ENCODE measurements around the gene SMU1. TPM values are rescaled to one million over a fixed set of nuclear protein-coding genes. Genes with fewer than 3 reads are reported as not detected.

The SMU1 gene
- total RNA-seq, 2 experiments from 2014 or later = 22.0 to 27.9 TPM

- Histone ChIP-seq H4K20me1 (ENCODE audit: insufficient read depth, low read length) (no peaks in the 10 kb centered on the region), H3K9me3 (ENCODE audit: low read length) (no peaks in the 10 kb centered on the region), H3K4me2 (ENCODE audit: low read length) (no peak overlapping the region), H2AFZ (ENCODE audit: low read length) (no peak overlapping the region), H3K4me3 (ENCODE audit: low read depth, low read length, poor library complexity, severe bottlenecking) (no peak overlapping the region), H3K36me3 (ENCODE audit: insufficient read depth, low read length) (no peaks in the 10 kb centered on the region), H3K27ac (ENCODE audit: low read depth, low read length, poor library complexity, severe bottlenecking) (no peak overlapping the region), H3K9me2 (ENCODE audit: insufficient read depth, low read length) (no peaks in the 10 kb centered on the region), H3K4me1 (ENCODE audit: insufficient read depth, low read length, poor library complexity, severe bottlenecking) (no peaks in the 10 kb centered on the region), H3K79me2 (ENCODE audit: insufficient read depth, low read depth, low read length) (no peaks in the 10 kb centered on the region)
- POLR2A ChIA-PET = interaction anchor here (0.7 to 2.1 kb wide), 5 partner anchors 9 to 55 kb away, joined by 3 to 7 read pairs (median 3); no protein-coding TSS in a partner anchor
- DNase-seq (ENCODE audit: low spot score) = no peak
- no TSS peak for BruUV-seq (replicated peaks)
- TF ChIP-seq, protein P1, sequence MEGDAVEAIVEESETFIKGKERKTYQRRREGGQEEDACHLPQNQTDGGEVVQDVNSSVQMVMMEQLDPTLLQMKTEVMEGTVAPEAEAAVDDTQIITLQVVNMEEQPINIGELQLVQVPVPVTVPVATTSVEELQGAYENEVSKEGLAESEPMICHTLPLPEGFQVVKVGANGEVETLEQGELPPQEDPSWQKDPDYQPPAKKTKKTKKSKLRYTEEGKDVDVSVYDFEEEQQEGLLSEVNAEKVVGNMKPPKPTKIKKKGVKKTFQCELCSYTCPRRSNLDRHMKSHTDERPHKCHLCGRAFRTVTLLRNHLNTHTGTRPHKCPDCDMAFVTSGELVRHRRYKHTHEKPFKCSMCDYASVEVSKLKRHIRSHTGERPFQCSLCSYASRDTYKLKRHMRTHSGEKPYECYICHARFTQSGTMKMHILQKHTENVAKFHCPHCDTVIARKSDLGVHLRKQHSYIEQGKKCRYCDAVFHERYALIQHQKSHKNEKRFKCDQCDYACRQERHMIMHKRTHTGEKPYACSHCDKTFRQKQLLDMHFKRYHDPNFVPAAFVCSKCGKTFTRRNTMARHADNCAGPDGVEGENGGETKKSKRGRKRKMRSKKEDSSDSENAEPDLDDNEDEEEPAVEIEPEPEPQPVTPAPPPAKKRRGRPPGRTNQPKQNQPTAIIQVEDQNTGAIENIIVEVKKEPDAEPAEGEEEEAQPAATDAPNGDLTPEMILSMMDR (conservative IDR thresholded peaks at IDR 0.05; ENCODE audit: low read length) = no peak
- no peak for TF ChIP-seq EZH2phosphoT487 (IDR thresholded peaks at IDR 0.05; ENCODE audit: borderline replicate concordance, low read depth, low read length)
- intact Hi-C loops (cut with micrococcal nuclease; ENCODE audit: unreplicated experiment) = no loop called here
- CTCF ChIA-PET (ENCODE audit: unreplicated experiment) = no interaction called here
These were observed 64.0 kb downstream of the SMU1 start for GRCh38 chr9:33012328-33013069.

- CTCF ChIA-PET (ENCODE audit: unreplicated experiment) = no interaction called here
These were observed 64.6 kb downstream of the SMU1 start for GRCh38 chr9:33011831-33012230.

More at GRCh38 chr9:33011831-33012230, 64.6 kb downstream of the SMU1 start:
- no peak overlapping the region for H3K27ac ChIP-seq (ENCODE audit: low read depth, low read length, poor library complexity, severe bottlenecking)
- H3K4me2 ChIP-seq (ENCODE audit: low read length) = no peak overlapping the region
- H3K9me3 ChIP-seq (ENCODE audit: low read length) = no peaks in the 10 kb centered on the region
- intact Hi-C loops (cut with micrococcal nuclease; ENCODE audit: unreplicated experiment) = no loop called here
- no peaks in the 10 kb centered on the region for H4K20me1 ChIP-seq (ENCODE audit: insufficient read depth, low read length)
- H3K36me3 ChIP-seq (ENCODE audit: insufficient read depth, low read length) = no peaks in the 10 kb centered on the region
- no peak overlapping the region for H3K4me3 ChIP-seq (ENCODE audit: low read depth, low read length, poor library complexity, severe bottlenecking)
- POLR2A ChIA-PET = interaction anchor here (1.3 to 2.1 kb wide), 3 partner anchors 8 to 14 kb away, joined by 3 to 7 read pairs (median 3); no protein-coding TSS in a partner anchor
- H3K9me2 ChIP-seq (ENCODE audit: insufficient read depth, low read length) = no peaks in the 10 kb centered on the region
- no peak for TF ChIP-seq EZH2phosphoT487 (IDR thresholded peaks at IDR 0.05; ENCODE audit: borderline replicate concordance, low read depth, low read length)
- TF ChIP-seq, protein P1 (conservative IDR thresholded peaks at IDR 0.05; ENCODE audit: low read length) = no peak
- no TSS peak for BruUV-seq (replicated peaks)
- DNase-seq (ENCODE audit: low spot score) = no peak
- H3K79me2 ChIP-seq (ENCODE audit: insufficient read depth, low read depth, low read length) = no peaks in the 10 kb centered on the region
- H2AFZ ChIP-seq (ENCODE audit: low read length) = no peak overlapping the region
- H3K4me1 ChIP-seq (ENCODE audit: insufficient read depth, low read length, poor library complexity, severe bottlenecking) = no peaks in the 10 kb centered on the region

Measured in OCI-LY7 (cell line).